IMR-90 (cell line): Measurements from ENCODE around the gene CATSPERZ. TPM values are rescaled to one million over a fixed set of nuclear protein-coding genes. Genes with fewer than 3 reads are reported as not detected.
A peak's percentile ranks its signal among the peaks of the same experiment; 100 is the strongest.

Experiments used
- ATAC-seq: fragments of 200-7000 bp; cut with Tn5 transposase; 2 replicates; pipeline ENCODE4 v1.9.1; 2020; ENCODE audit warnings: low read depth, mild to moderate bottlenecking, moderate library complexity
- BruUV-seq: library from RNA; stranded (reverse); fragments of 400-500 nt; replicated peaks from 2 replicates; lab custom pipeline; 2021; lab: Mats Ljungman, UMichigan
- CTCF ChIA-PET: fragments of 300-600 bp; formaldehyde crosslinking; extraction: SDS; loops from one replicate; lab custom pipeline; 2021; ENCODE audit warnings: antibody characterized with exemption; lab: Yijun Ruan, JAX
- POLR2A ChIA-PET: fragments of 300-600 bp; sonication (Branson Sonifier 250); formaldehyde crosslinking; loops from one replicate; lab custom pipeline; 2022; ENCODE audit warnings: antibody characterized with exemption; ENCODE audit not compliant: unreplicated experiment; lab: Charles Lee
- DNase-seq: peaks from one replicate; pipeline ENCODE4 v3.0.0; 2013
- H2AFZ ChIP-seq: replicated peaks from 2 replicates; pipeline ENCODE3; 2013; ENCODE audit warnings: low read length, mild to moderate bottlenecking; ENCODE audit not compliant: poor library complexity
- H2AK5ac ChIP-seq: 2 replicates; pipeline ENCODE4 v1.6.1; 2013; ENCODE audit warnings: low read depth, low read length, inconsistent platforms
- H2AK9ac ChIP-seq: replicated peaks from 2 replicates; pipeline ENCODE3; 2013; ENCODE audit warnings: mild to moderate bottlenecking, low read depth, low read length, moderate library complexity; ENCODE audit not compliant: poor library complexity
- H2BK120ac ChIP-seq: 2 replicates; pipeline ENCODE4 v1.6.1; 2013; ENCODE audit warnings: low read depth, low read length, inconsistent platforms
- H2BK15ac ChIP-seq: 3 replicates; pipeline ENCODE4 v1.6.1; 2013; ENCODE audit warnings: low read depth, low read length, inconsistent platforms
- H2BK20ac ChIP-seq: 2 replicates; pipeline ENCODE4 v1.6.1; 2013; ENCODE audit warnings: low read depth, mild to moderate bottlenecking, inconsistent platforms, low read length, moderate library complexity
- H2BK5ac ChIP-seq: 2 replicates; pipeline ENCODE4 v1.6.1; 2013; ENCODE audit warnings: mild to moderate bottlenecking, low read depth, low read length, inconsistent platforms; ENCODE audit not compliant: poor library complexity, severe bottlenecking
- H3K14ac ChIP-seq: replicated peaks from 2 replicates; pipeline ENCODE4 v1.6.1; 2013; ENCODE audit warnings: low read depth, low read length, inconsistent platforms
- H3K18ac ChIP-seq: 2 replicates; pipeline ENCODE4 v1.6.1; 2013; ENCODE audit warnings: low read depth, low read length, control low read depth
- H3K23ac ChIP-seq: 2 replicates; pipeline ENCODE4 v1.6.1; 2013; ENCODE audit warnings: low read depth, low read length, inconsistent platforms
- H3K27ac ChIP-seq: 2 replicates; pipeline ENCODE4 v1.5.1; 2013; ENCODE audit warnings: mild to moderate bottlenecking, control low read depth, low read length; ENCODE audit not compliant: insufficient read depth
- H3K27me3 ChIP-seq: 2 replicates; pipeline ENCODE4 v1.6.1; 2013; ENCODE audit warnings: low read length; ENCODE audit not compliant: control insufficient read depth, insufficient read depth
- H3K36me3 ChIP-seq: 2 replicates; pipeline ENCODE4 v1.6.1; 2013; ENCODE audit warnings: low read length, mixed read lengths; ENCODE audit not compliant: control insufficient read depth, insufficient read depth
- H3K4ac ChIP-seq: 2 replicates; pipeline ENCODE4 v1.6.1; 2013; ENCODE audit warnings: low read depth, low read length, inconsistent platforms
- H3K4me1 ChIP-seq: 2 replicates; pipeline ENCODE4 v1.6.1; 2013; ENCODE audit warnings: low read length, mixed read lengths; ENCODE audit not compliant: control insufficient read depth, insufficient read depth
- H3K4me2 ChIP-seq: 2 replicates; pipeline ENCODE4 v1.6.1; 2013; ENCODE audit warnings: low read depth, mild to moderate bottlenecking, control low read depth, low read length, moderate library complexity
- H3K4me3 ChIP-seq: 2 replicates; pipeline ENCODE4 v1.5.1; 2013; ENCODE audit warnings: low read depth, mild to moderate bottlenecking, control low read depth, low read length, moderate library complexity; ENCODE audit not compliant: insufficient read depth
- H3K56ac ChIP-seq: 2 replicates; pipeline ENCODE4 v1.6.1; 2013; ENCODE audit warnings: low read length, inconsistent platforms; ENCODE audit not compliant: insufficient read depth; ENCODE audit errors: extremely low read depth
- H3K79me1 ChIP-seq, 2 experiments: 2 replicates each; pipeline ENCODE4 v1.6.1; 2013; ENCODE audit warnings: low read length in 2 of 2, inconsistent platforms in 1 of 2, low read depth in 1 of 2
- H3K9ac ChIP-seq: 2 replicates; pipeline ENCODE4 v1.6.1; 2013; ENCODE audit warnings: low read depth, low read length, control low read depth
- H3K9me1 ChIP-seq: 2 replicates; pipeline ENCODE4 v1.6.1; 2013; ENCODE audit warnings: low read length, inconsistent platforms; ENCODE audit not compliant: insufficient read depth
- H3K9me3 ChIP-seq: 2 replicates; pipeline ENCODE4 v1.6.1; 2013; ENCODE audit warnings: low read length; ENCODE audit not compliant: control insufficient read depth, insufficient read depth
- H4K20me1 ChIP-seq: 2 replicates; pipeline ENCODE4 v1.6.1; 2013; ENCODE audit warnings: low read length, inconsistent platforms; ENCODE audit not compliant: insufficient read depth
- H4K5ac ChIP-seq: 2 replicates; pipeline ENCODE4 v1.6.1; 2013; ENCODE audit warnings: mild to moderate bottlenecking, low read depth, low read length, control low read depth
- H4K8ac ChIP-seq, 2 experiments: 2 replicates each; pipeline ENCODE4 v1.6.1; 2013; ENCODE audit warnings: low read depth in 2 of 2, low read length in 2 of 2, control low read depth in 1 of 2, inconsistent platforms in 1 of 2
- H4K91ac ChIP-seq: 2 replicates; pipeline ENCODE4 v1.6.1; 2013; ENCODE audit warnings: low read depth, low read length, inconsistent platforms; ENCODE audit not compliant: insufficient read depth
- CTCF ChIP-seq: conservative IDR thresholded peaks from 2 replicates; pipeline ENCODE4 v1.5.1; 2012; ENCODE audit warnings: mild to moderate bottlenecking, low read depth, low read length, improper control_type of control experiment
- MXI1 ChIP-seq: IDR thresholded peaks from 2 replicates; pipeline ENCODE4 v1.6.1; 2012; ENCODE audit warnings: low read depth, mild to moderate bottlenecking, low read length, moderate library complexity, borderline replicate concordance
- WGBS, 2 experiments: methylation state at CpG; one replicate each; pipeline versions ENCODE4 v1.1.5 to v1.1.7; 2013; ENCODE audit warnings: missing lambda C conversion rate in 2 of 2; ENCODE audit not compliant: insufficient read length in 1 of 2; ENCODE audit errors: extremely low coverage in 2 of 2; 5-methylcytosine and 5-hydroxymethylcytosine counted together
- dilution Hi-C: fragments of 300-500 bp; cut with HindIII; formaldehyde crosslinking; loops from one replicate; pipeline ENCODE4 v1.14.3; 2018; ENCODE audit warnings: low sequenced_read_pairs; ENCODE audit not compliant: unreplicated experiment
- in situ Hi-C: fragments of 300-500 bp; cut with MboI; formaldehyde crosslinking; loops from 3 replicates; pipeline ENCODE4 v1.14.3; 2019; ENCODE audit warnings: low sequenced_read_pairs, inconsistent platforms, mixed read lengths
- intact Hi-C: fragments of 100-400 bp; cut with micrococcal nuclease; formaldehyde crosslinking; loops from 2 replicates; pipeline ENCODE4 v1.10.0; 2022
- polyA plus RNA-seq, 3 experiments: library from polyadenylated mRNA; depleted of rRNA; stranded (reverse); fragments of >200 nt; gene quantifications; 2 replicates each; pipeline ENCODE4 v1.2.3, GENCODE V29; 2012; ENCODE audit warnings: low replicate concordance in 1 of 3
- total RNA-seq: library from RNA; depleted of rRNA; stranded (reverse); fragments of >200 nt; gene quantifications from 2 replicates; pipeline ENCODE4 v1.2.3, GENCODE V29; 2012

Gene CATSPERZ
- total and polyA plus RNA-seq, 2 of the 4 experiments (the other 2 are of a cell fraction): not detected

- in situ Hi-C loops: no loop called here
- intact Hi-C loops: loop anchor here (1.0 kb wide), 1 partner anchor 33 kb away; the partner anchor contains the start of gene GPR137
- peaks cover 10% of the 10 kb centered on the region for H3K4me1 ChIP-seq
- CTCF ChIA-PET: interaction anchor here (0.7 to 1.7 kb wide), 6 partner anchors 8 to 552 kb away, joined by 3 to 6 read pairs (median 4); no protein-coding TSS in a partner anchor
- H4K8ac ChIP-seq: peak overlapping the region; percentile 33 to 59; a peak in 3 of 4 replicates
- dilution Hi-C loops: no loop called here
- H2BK5ac ChIP-seq: peak overlapping the region; percentile 77
- H3K4me3 ChIP-seq: peak overlapping the region; percentile 98
- no peak for DNase-seq
- no peak overlapping the region for H2BK20ac ChIP-seq
- peak overlapping the region; percentile 97 for H3K14ac ChIP-seq
- H3K79me1 ChIP-seq: peaks cover 8 to 54% of the 10 kb centered on the region in 2 experiments
- WGBS, 2 experiments: 0% methylated on average over 5 of the region's 23 CpGs; no CpG with 5 or more reads in 1 of the 2 experiments
- peak overlapping the region; percentile 89 for H2AK5ac ChIP-seq
- no peak overlapping the region for H2BK15ac ChIP-seq
- H3K27ac ChIP-seq: peak overlapping the region; percentile 88
- peak overlapping the region; percentile 92 for H4K5ac ChIP-seq
- peak overlapping the region; percentile 82; the same call in 1 of the 2 replicates for H3K56ac ChIP-seq
- POLR2A ChIA-PET: interaction anchor here (0.7 kb wide), 1 partner anchor 12 kb away, joined by 3 read pairs; no protein-coding TSS in a partner anchor
- peaks cover 17% of the 10 kb centered on the region for H3K36me3 ChIP-seq
- BruUV-seq: no TSS peak
- peak overlapping the region; percentile 68 for H3K18ac ChIP-seq
- peak overlapping the region; percentile 97 for H3K9ac ChIP-seq
- peak overlapping the region; percentile 94 for H3K23ac ChIP-seq
- H3K9me1 ChIP-seq: no peaks in the 10 kb centered on the region
- H4K91ac ChIP-seq: peak overlapping the region; percentile 91
- TF ChIP-seq MXI1 (no peak), CTCF (peak; percentile 35; the same call in 1 of the 2 replicates)
- peak overlapping the region; percentile 100 for H2AK9ac ChIP-seq
- peak overlapping the region; percentile 87 for H2AFZ ChIP-seq
- H4K20me1 ChIP-seq: peaks cover 5% of the 10 kb centered on the region; the same call in 1 of the 2 replicates
- no peaks in the 10 kb centered on the region for H3K9me3 ChIP-seq
- no peaks in the 10 kb centered on the region for H3K27me3 ChIP-seq
- peak overlapping the region; percentile 100 for H3K4me2 ChIP-seq
- H2BK120ac ChIP-seq: no peak overlapping the region
- H3K4ac ChIP-seq: peak overlapping the region; percentile 96
- ATAC-seq: peak; percentile 44; the same call in 1 of the 2 replicates
Measured at GRCh38 chr11:64252003-64252872, 47.9 kb upstream of the CATSPERZ start.
